CD4-positive, alpha-beta T cell (primary cell): ENCODE measurements around the gene TMEM106B. TPM values are rescaled to one million over a fixed set of nuclear protein-coding genes. Genes with fewer than 3 reads are reported as not detected.

Experiments used
- ATAC-seq: fragments of 200-7000 bp; cut with Tn5 transposase; one replicate; pipeline ENCODE4 v1.10.0; 2022; ENCODE audit warnings: mild to moderate bottlenecking; ENCODE audit not compliant: poor library complexity
- CTCF ChIA-PET: fragments of 350-600 bp; sonication (Branson Sonifier 250); formaldehyde crosslinking; loops from one replicate; lab custom pipeline; 2021; ENCODE audit warnings: antibody characterized with exemption, inconsistent platforms; lab: Charles Lee
- POLR2A ChIA-PET: fragments of 350-600 bp; sonication (Branson Sonifier 250); formaldehyde crosslinking; loops from one replicate; lab custom pipeline; 2021; ENCODE audit warnings: antibody characterized with exemption, inconsistent platforms; lab: Charles Lee
- DNase-seq, 14 experiments: peaks; one replicate each; pipeline ENCODE4 v3.0.0-alpha.2; 2013 to 2020; ENCODE audit warnings: mixed read lengths in 2 of 14
- H3K27ac ChIP-seq, 2 donors: one replicate each; pipeline versions ENCODE4 v1.5.1 to v1.7.0; 2013; ENCODE audit warnings: low read length in 2 of 2, low read depth in 1 of 2, mild to moderate bottlenecking in 1 of 2
- H3K27me3 ChIP-seq, 2 experiments: 1 replicate in 1 of 2; 2 replicates in 1 of 2; pipeline versions ENCODE4 v1.6.1 to v1.7.0; 2013; ENCODE audit warnings: low read length in 2 of 2, control low read depth in 1 of 2, mild to moderate bottlenecking in 1 of 2, moderate library complexity in 1 of 2; ENCODE audit not compliant: insufficient read depth in 2 of 2, control insufficient read depth in 1 of 2
- H3K36me3 ChIP-seq: one replicate; pipeline ENCODE4 v1.6.1; 2013; ENCODE audit warnings: low read length, control low read depth; ENCODE audit not compliant: insufficient read depth
- H3K4me1 ChIP-seq: one replicate; pipeline ENCODE4 v1.6.1; 2013; ENCODE audit warnings: low read length, control low read depth; ENCODE audit not compliant: insufficient read depth
- H3K4me3 ChIP-seq: one replicate; pipeline ENCODE4 v1.5.1; 2013; ENCODE audit warnings: mild to moderate bottlenecking, low read length, moderate library complexity
- H3K9me3 ChIP-seq, 2 experiments: 1 replicate in 1 of 2; 2 replicates in 1 of 2; pipeline versions ENCODE4 v1.6.1 to v1.7.0; 2013; ENCODE audit warnings: low read length in 2 of 2, mild to moderate bottlenecking in 2 of 2, control low read depth in 1 of 2, moderate library complexity in 1 of 2; ENCODE audit not compliant: control insufficient read depth in 1 of 2, insufficient read depth in 1 of 2
- H3K27ac Mint-ChIP-seq: one replicate; pipeline ENCODE4 v1.8.0; 2020; ENCODE audit warnings: mixed read lengths
- H3K27me3 Mint-ChIP-seq: one replicate; pipeline ENCODE4 v1.8.0; 2021; ENCODE audit warnings: mixed read lengths
- H3K36me3 Mint-ChIP-seq: one replicate; pipeline ENCODE4 v1.8.0; 2021; ENCODE audit warnings: low read depth, mixed read lengths
- H3K4me1 Mint-ChIP-seq: one replicate; pipeline ENCODE4 v1.8.0; 2021; ENCODE audit warnings: low read depth, mixed read lengths
- H3K4me3 Mint-ChIP-seq: one replicate; pipeline ENCODE4 v1.8.0; 2020; ENCODE audit warnings: mild to moderate bottlenecking, mixed read lengths
- H3K9me3 Mint-ChIP-seq: one replicate; pipeline ENCODE4 v1.8.0; 2020; ENCODE audit warnings: mixed read lengths
- CTCF ChIP-seq: fragments of 200-600 bp; IDR thresholded peaks from one replicate; pipeline ENCODE4 v1.8.0; 2022; ENCODE audit warnings: antibody characterized with exemption, mild to moderate bottlenecking
- intact Hi-C, 2 experiments: fragments of 100-400 bp; cut with DNase I in 1 of 2; cut with micrococcal nuclease in 1 of 2; formaldehyde crosslinking; loops; one replicate each; pipeline versions ENCODE4 v1.15.1 to v1.9.0; 2023 to 2025; cut with DNase I, micrococcal nuclease
- total RNA-seq, 174 experiments: library from RNA in 2 of 174; stranded (reverse) in 2 of 174; gene quantifications; one replicate each; pipeline ENCODE4 v1.2.3 and lab custom pipeline; 2021 to 2026

The TMEM106B gene
- total RNA-seq, 2 experiments from 2014 or later, result 16.9 to 17.5 TPM

GRCh38 chr7:12235970-12236369, 24.9 kb downstream of the TMEM106B start:
- Histone ChIP-seq H3K36me3 (peaks cover 37% of the 10 kb centered on the region), H3K4me1 (no peaks in the 10 kb centered on the region), H3K9me3 (no peaks in the 10 kb centered on the region), H3K4me3 (no peak overlapping the region), H3K27ac (no peak overlapping the region), H3K27me3 (no peaks in the 10 kb centered on the region)
- H3K9me3 Mint-ChIP-seq, result peaks cover 2% of the 10 kb centered on the region
- no peak overlapping the region for H3K4me3 Mint-ChIP-seq
- ATAC-seq (no peak), DNase-seq (no peak)
- H3K27ac Mint-ChIP-seq, result no peak overlapping the region
- no peak for TF ChIP-seq CTCF
- ChIA-PET CTCF (no interaction called here), POLR2A (no interaction called here)
- H3K27me3 Mint-ChIP-seq, result no peaks in the 10 kb centered on the region
- H3K36me3 Mint-ChIP-seq, result peaks cover 77% of the 10 kb centered on the region
- intact Hi-C loops, result no loop called here
- peaks cover 21% of the 10 kb centered on the region for H3K4me1 Mint-ChIP-seq

- TF ChIP-seq CTCF, result no peak
- ATAC-seq (no peak), DNase-seq (no peak)
- Mint-ChIP-seq H3K27me3 (no peaks in the 10 kb centered on the region), H3K36me3 (peaks cover 73% of the 10 kb centered on the region), H3K27ac (no peak overlapping the region), H3K4me1 (peaks cover 24% of the 10 kb centered on the region), H3K4me3 (no peak overlapping the region), H3K9me3 (peaks cover 2% of the 10 kb centered on the region)
- Histone ChIP-seq H3K9me3 (no peaks in the 10 kb centered on the region), H3K36me3 (peaks cover 27% of the 10 kb centered on the region), H3K27ac (no peak overlapping the region), H3K4me1 (no peaks in the 10 kb centered on the region), H3K27me3 (no peaks in the 10 kb centered on the region), H3K4me3 (no peak overlapping the region)
- intact Hi-C loops, result no loop called here
- POLR2A ChIA-PET, result interaction anchor here (0.6 kb wide), 1 partner anchor 190 kb away, joined by 3 read pairs; no protein-coding TSS in a partner anchor
- CTCF ChIA-PET, result no interaction called here
Observed at GRCh38 chr7:12237007-12237406, 25.9 kb downstream of the TMEM106B start.

GRCh38 chr7:12239806-12240205, 28.7 kb downstream of the TMEM106B start:
- ATAC-seq (no peak), DNase-seq (no peak)
- Mint-ChIP-seq H3K9me3 (peaks cover 2% of the 10 kb centered on the region), H3K4me1 (peaks cover 24% of the 10 kb centered on the region), H3K36me3 (peaks cover 46% of the 10 kb centered on the region), H3K27ac (peak overlapping the region; percentile 19), H3K4me3 (no peak overlapping the region), H3K27me3 (no peaks in the 10 kb centered on the region)
- intact Hi-C loops, result no loop called here
- Histone ChIP-seq H3K36me3 (peaks cover 17% of the 10 kb centered on the region), H3K27me3 (no peaks in the 10 kb centered on the region), H3K9me3 (no peaks in the 10 kb centered on the region), H3K4me3 (no peak overlapping the region), H3K27ac (no peak overlapping the region), H3K4me1 (no peaks in the 10 kb centered on the region)
- ChIA-PET CTCF (interaction anchor here (1.3 kb wide), 1 partner anchor 9 kb away, joined by 3 read pairs; no protein-coding TSS in a partner anchor), POLR2A (interaction anchor here (0.6 kb wide), 1 partner anchor 11 kb away, joined by 3 read pairs; no protein-coding TSS in a partner anchor)
- TF ChIP-seq CTCF, result no peak
